PFSK-1 (cell line): ENCODE measurements around the gene PIK3R3.

Experiments used
- POLR2AphosphoS5 ChIP-seq: IDR thresholded peaks from 2 replicates; pipeline ENCODE4 v1.6.1; 2012; ENCODE audit warnings: low read depth, mild to moderate bottlenecking, control low read depth, low read length, moderate library complexity
- TAF1 ChIP-seq: IDR thresholded peaks from 2 replicates; pipeline ENCODE4 v1.6.1; 2012; ENCODE audit warnings: low read length, control low read depth, borderline replicate concordance; ENCODE audit not compliant: insufficient read depth

DNA sequence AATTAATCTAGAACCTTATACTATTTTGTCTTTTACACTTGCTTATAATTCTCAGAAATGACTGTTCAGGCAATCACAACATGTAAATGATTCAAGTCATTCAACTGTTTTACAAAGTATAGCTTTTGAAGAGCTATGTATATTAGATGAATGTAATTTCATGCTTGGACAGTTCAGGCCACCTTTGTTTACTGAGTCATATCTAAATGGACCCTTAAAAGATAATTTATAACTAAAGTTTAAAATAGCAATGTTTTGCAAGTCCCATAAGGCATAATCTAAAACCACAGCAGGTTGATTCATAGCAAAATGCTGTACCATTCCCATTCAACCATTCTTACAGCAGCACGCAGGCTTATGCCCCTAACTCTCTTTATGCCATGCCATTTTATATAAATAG lies 64.8 kb downstream of the PIK3R3 start:
- no peak for TF ChIP-seq TAF1
- TF ChIP-seq POLR2AphosphoS5: no peak
